Measurements from ENCODE around the gene EGFR. TPM values are rescaled to one million over a fixed set of nuclear protein-coding genes. Genes with fewer than 3 reads are reported as not detected.

EGFR gene
- total and polyA plus RNA-seq, 5 donors from 2014 or later, result not detected

GRCh38 chr7:55096323-55096722 is 77.5 kb downstream of the EGFR start:
- no peaks in the 10 kb centered on the region for H3K4me1 ChIP-seq (ENCODE audit: control insufficient read depth, insufficient read depth, low read length, poor library complexity, severe bottlenecking)
- no peak for DNase-seq
- no peaks in the 10 kb centered on the region for H3K36me3 ChIP-seq (ENCODE audit: control insufficient read depth, insufficient read depth, low read length)
- no peaks in the 10 kb centered on the region for H3K36me3 Mint-ChIP-seq
- ATAC-seq (ENCODE audit: low read depth in 2 of 2), result no peak
- no peak overlapping the region for H3K4me3 ChIP-seq (ENCODE audit: low read depth, low read length)
- no peaks in the 10 kb centered on the region for H3K9me3 Mint-ChIP-seq
- H3K4me3 Mint-ChIP-seq, result no peak overlapping the region
- H3K27ac Mint-ChIP-seq, result no peak overlapping the region
- H3K27ac ChIP-seq (ENCODE audit: insufficient read depth, low read length, poor library complexity, severe bottlenecking), result no peak overlapping the region
- no peaks in the 10 kb centered on the region for H3K4me1 Mint-ChIP-seq
- no peaks in the 10 kb centered on the region for H3K9me3 ChIP-seq (ENCODE audit: control insufficient read depth in 2 of 2, low read length in 2 of 2)
- H3K27me3 Mint-ChIP-seq, result peaks cover 4% of the 10 kb centered on the region
- H3K27me3 ChIP-seq (ENCODE audit: control insufficient read depth, insufficient read depth, low read length), result no peaks in the 10 kb centered on the region

GRCh38 chr7:55097100-55097499 is 78.3 kb downstream of the EGFR start:
- Histone ChIP-seq H3K27ac (ENCODE audit: insufficient read depth, low read length, poor library complexity, severe bottlenecking) (no peak overlapping the region), H3K36me3 (ENCODE audit: control insufficient read depth, insufficient read depth, low read length) (no peaks in the 10 kb centered on the region), H3K27me3 (ENCODE audit: control insufficient read depth, insufficient read depth, low read length) (no peaks in the 10 kb centered on the region), H3K4me1 (ENCODE audit: control insufficient read depth, insufficient read depth, low read length, poor library complexity, severe bottlenecking) (no peaks in the 10 kb centered on the region), H3K4me3 (ENCODE audit: low read depth, low read length) (no peak overlapping the region), H3K9me3 (ENCODE audit: control insufficient read depth in 2 of 2, low read length in 2 of 2) (no peaks in the 10 kb centered on the region)
- ATAC-seq (ENCODE audit: low read depth in 2 of 2), result no peak
- no peak overlapping the region for H3K27ac Mint-ChIP-seq
- no peaks in the 10 kb centered on the region for H3K9me3 Mint-ChIP-seq
- H3K27me3 Mint-ChIP-seq, result peaks cover 4% of the 10 kb centered on the region
- no peak overlapping the region for H3K4me3 Mint-ChIP-seq
- no peaks in the 10 kb centered on the region for H3K36me3 Mint-ChIP-seq
- H3K4me1 Mint-ChIP-seq, result no peaks in the 10 kb centered on the region
- DNase-seq, result no peak

GRCh38 chr7:55099066-55099820 is 80.4 kb downstream of the EGFR start:
- no peaks in the 10 kb centered on the region for H3K36me3 Mint-ChIP-seq
- H3K27me3 Mint-ChIP-seq, result peaks cover 15% of the 10 kb centered on the region
- no peak overlapping the region for H3K27ac ChIP-seq (ENCODE audit: insufficient read depth, low read length, poor library complexity, severe bottlenecking)
- H3K4me1 Mint-ChIP-seq, result no peaks in the 10 kb centered on the region
- H3K9me3 ChIP-seq (ENCODE audit: control insufficient read depth in 2 of 2, low read length in 2 of 2), result no peaks in the 10 kb centered on the region
- H3K36me3 ChIP-seq (ENCODE audit: control insufficient read depth, insufficient read depth, low read length), result no peaks in the 10 kb centered on the region
- ATAC-seq (ENCODE audit: low read depth in 2 of 2) (no peak), DNase-seq (no peak)
- no peaks in the 10 kb centered on the region for H3K9me3 Mint-ChIP-seq
- no peaks in the 10 kb centered on the region for H3K4me1 ChIP-seq (ENCODE audit: control insufficient read depth, insufficient read depth, low read length, poor library complexity, severe bottlenecking)
- no peak overlapping the region for H3K4me3 ChIP-seq (ENCODE audit: low read depth, low read length)
- H3K4me3 Mint-ChIP-seq, result no peak overlapping the region
- H3K27me3 ChIP-seq (ENCODE audit: control insufficient read depth, insufficient read depth, low read length), result no peaks in the 10 kb centered on the region
- no peak overlapping the region for H3K27ac Mint-ChIP-seq

- Mint-ChIP-seq H3K4me1 (no peaks in the 10 kb centered on the region), H3K4me3 (no peak overlapping the region), H3K27ac (no peak overlapping the region), H3K9me3 (no peaks in the 10 kb centered on the region), H3K27me3 (peaks cover 15% of the 10 kb centered on the region), H3K36me3 (no peaks in the 10 kb centered on the region)
- DNase-seq (no peak), ATAC-seq (ENCODE audit: low read depth in 2 of 2) (no peak)
- Histone ChIP-seq H3K9me3 (ENCODE audit: control insufficient read depth in 2 of 2, low read length in 2 of 2) (no peaks in the 10 kb centered on the region), H3K27me3 (ENCODE audit: control insufficient read depth, insufficient read depth, low read length) (no peaks in the 10 kb centered on the region), H3K4me3 (ENCODE audit: low read depth, low read length) (no peak overlapping the region), H3K27ac (ENCODE audit: insufficient read depth, low read length, poor library complexity, severe bottlenecking) (no peak overlapping the region), H3K4me1 (ENCODE audit: control insufficient read depth, insufficient read depth, low read length, poor library complexity, severe bottlenecking) (no peaks in the 10 kb centered on the region), H3K36me3 (ENCODE audit: control insufficient read depth, insufficient read depth, low read length) (no peaks in the 10 kb centered on the region)
These were observed 81.2 kb downstream of the EGFR start for GRCh38 chr7:55099821-55100543.

GRCh38 chr7:55100544-55101327 is 81.9 kb downstream of the EGFR start:
- no peaks in the 10 kb centered on the region for H3K9me3 Mint-ChIP-seq
- no peak overlapping the region for H3K27ac Mint-ChIP-seq
- H3K36me3 Mint-ChIP-seq, result no peaks in the 10 kb centered on the region

GRCh38 chr7:55101359-55101758 is 82.5 kb downstream of the EGFR start:
- H3K27ac ChIP-seq (ENCODE audit: insufficient read depth, low read length, poor library complexity, severe bottlenecking), result no peak overlapping the region
- no peak overlapping the region for H3K4me3 ChIP-seq (ENCODE audit: low read depth, low read length)
- no peaks in the 10 kb centered on the region for H3K9me3 ChIP-seq (ENCODE audit: control insufficient read depth in 2 of 2, low read length in 2 of 2)
- no peak for ATAC-seq (ENCODE audit: low read depth in 2 of 2)
- Mint-ChIP-seq H3K4me1 (no peaks in the 10 kb centered on the region), H3K4me3 (no peak overlapping the region), H3K36me3 (no peaks in the 10 kb centered on the region), H3K27me3 (peaks cover 15% of the 10 kb centered on the region), H3K9me3 (no peaks in the 10 kb centered on the region), H3K27ac (no peak overlapping the region)
- H3K36me3 ChIP-seq (ENCODE audit: control insufficient read depth, insufficient read depth, low read length), result no peaks in the 10 kb centered on the region
- H3K27me3 ChIP-seq (ENCODE audit: control insufficient read depth, insufficient read depth, low read length), result no peaks in the 10 kb centered on the region
- no peaks in the 10 kb centered on the region for H3K4me1 ChIP-seq (ENCODE audit: control insufficient read depth, insufficient read depth, low read length, poor library complexity, severe bottlenecking)
- no peak for DNase-seq

More at GRCh38 chr7:55100544-55101327, 81.9 kb downstream of the EGFR start:
- H3K36me3 ChIP-seq (ENCODE audit: control insufficient read depth, insufficient read depth, low read length), result no peaks in the 10 kb centered on the region
- no peaks in the 10 kb centered on the region for H3K9me3 ChIP-seq (ENCODE audit: control insufficient read depth in 2 of 2, low read length in 2 of 2)
- H3K27ac ChIP-seq (ENCODE audit: insufficient read depth, low read length, poor library complexity, severe bottlenecking), result no peak overlapping the region
- DNase-seq (no peak), ATAC-seq (ENCODE audit: low read depth in 2 of 2) (no peak)
- Mint-ChIP-seq H3K4me1 (no peaks in the 10 kb centered on the region), H3K4me3 (no peak overlapping the region), H3K27me3 (peaks cover 15% of the 10 kb centered on the region)
- H3K4me3 ChIP-seq (ENCODE audit: low read depth, low read length), result no peak overlapping the region
- no peaks in the 10 kb centered on the region for H3K4me1 ChIP-seq (ENCODE audit: control insufficient read depth, insufficient read depth, low read length, poor library complexity, severe bottlenecking)
- no peaks in the 10 kb centered on the region for H3K27me3 ChIP-seq (ENCODE audit: control insufficient read depth, insufficient read depth, low read length)

- Histone ChIP-seq H3K27me3 (ENCODE audit: control insufficient read depth, insufficient read depth, low read length) (no peaks in the 10 kb centered on the region), H3K9me3 (ENCODE audit: control insufficient read depth in 2 of 2, low read length in 2 of 2) (no peaks in the 10 kb centered on the region), H3K36me3 (ENCODE audit: control insufficient read depth, insufficient read depth, low read length) (no peaks in the 10 kb centered on the region), H3K4me3 (ENCODE audit: low read depth, low read length) (no peak overlapping the region), H3K4me1 (ENCODE audit: control insufficient read depth, insufficient read depth, low read length, poor library complexity, severe bottlenecking) (no peaks in the 10 kb centered on the region), H3K27ac (ENCODE audit: insufficient read depth, low read length, poor library complexity, severe bottlenecking) (no peak overlapping the region)
- Mint-ChIP-seq H3K4me1 (no peaks in the 10 kb centered on the region), H3K36me3 (no peaks in the 10 kb centered on the region), H3K9me3 (no peaks in the 10 kb centered on the region), H3K27ac (no peak overlapping the region), H3K27me3 (peaks cover 15% of the 10 kb centered on the region), H3K4me3 (no peak overlapping the region)
- DNase-seq (no peak), ATAC-seq (ENCODE audit: low read depth in 2 of 2) (no peak)
These were observed 85.3 kb downstream of the EGFR start for GRCh38 chr7:55104123-55104522.

Data from CD4-positive, CD25-positive, alpha-beta regulatory T cell (primary cell).